WERI-Rb-1 (cell line): ENCODE measurements around the gene STK16.

Experiments used
- DNase-seq: peaks from one replicate; pipeline ENCODE4 v3.0.0-alpha.2; 2020
- H3K27ac ChIP-seq: fragments of 250-450 bp; sonication (Bioruptor Pico); 2 replicates; pipeline ENCODE4 v1.5.1; 2020; ENCODE audit warnings: mild to moderate bottlenecking, moderate library complexity
- H3K27me3 ChIP-seq: fragments of 250-450 bp; sonication (Bioruptor Pico); 2 replicates; pipeline ENCODE4 v1.5.1; 2021; ENCODE audit warnings: mild to moderate bottlenecking, low read depth, moderate library complexity; ENCODE audit not compliant: insufficient read depth, severe bottlenecking
- H3K36me3 ChIP-seq: fragments of 250-450 bp; sonication (Bioruptor Pico); 2 replicates; pipeline ENCODE4 v1.5.1; 2020; ENCODE audit warnings: mild to moderate bottlenecking, moderate library complexity
- H3K4me3 ChIP-seq: 2 replicates; pipeline ENCODE4 v1.5.1; 2011; ENCODE audit warnings: low read depth, mild to moderate bottlenecking, control low read depth, low read length
- H3K9me3 ChIP-seq: fragments of 250-450 bp; sonication (Bioruptor Pico); 2 replicates; pipeline ENCODE4 v1.5.1; 2021; ENCODE audit warnings: mild to moderate bottlenecking, moderate library complexity; ENCODE audit not compliant: severe bottlenecking
- CTCF ChIP-seq: IDR thresholded peaks from 2 replicates; pipeline ENCODE4 v1.5.1; 2011; ENCODE audit warnings: low read depth, mild to moderate bottlenecking, control low read depth, inconsistent platforms, low read length

Gene STK16

GRCh38 chr2:219223831-219224610, 21.3 kb upstream of the STK16 start:
- no peak for DNase-seq
- TF ChIP-seq CTCF, result no peak

GRCh38 chr2:219225350-219225749, 19.9 kb upstream of the STK16 start:
- Histone ChIP-seq H3K36me3 (peaks cover 77% of the 10 kb centered on the region), H3K9me3 (no peaks in the 10 kb centered on the region), H3K4me3 (no peak overlapping the region), H3K27ac (no peak overlapping the region), H3K27me3 (no peaks in the 10 kb centered on the region)
- no peak for DNase-seq
- TF ChIP-seq CTCF, result no peak

More at GRCh38 chr2:219223831-219224610, 21.3 kb upstream of the STK16 start:
- no peaks in the 10 kb centered on the region for H3K27me3 ChIP-seq
- no peak overlapping the region for H3K4me3 ChIP-seq
- H3K9me3 ChIP-seq, result no peaks in the 10 kb centered on the region
- peaks cover 87% of the 10 kb centered on the region for H3K36me3 ChIP-seq
- H3K27ac ChIP-seq, result no peak overlapping the region

- no peaks in the 10 kb centered on the region for H3K27me3 ChIP-seq
- H3K9me3 ChIP-seq, result no peaks in the 10 kb centered on the region
- H3K36me3 ChIP-seq, result peaks cover 72% of the 10 kb centered on the region
- H3K27ac ChIP-seq, result peak overlapping the region; percentile 95
- H3K4me3 ChIP-seq, result peak overlapping the region; percentile 88
- no peak for TF ChIP-seq CTCF
- no peak for DNase-seq
Measured at GRCh38 chr2:219228041-219228910, 17.0 kb upstream of the STK16 start.

- H3K27ac ChIP-seq, result peak overlapping the region; percentile 95
- peak overlapping the region; percentile 88 for H3K4me3 ChIP-seq
- no peak for DNase-seq
- no peaks in the 10 kb centered on the region for H3K9me3 ChIP-seq
- H3K27me3 ChIP-seq, result no peaks in the 10 kb centered on the region
- peaks cover 72% of the 10 kb centered on the region for H3K36me3 ChIP-seq
- TF ChIP-seq CTCF, result no peak
Measured at GRCh38 chr2:219228911-219229304, 16.4 kb upstream of the STK16 start.

GRCh38 chr2:219229305-219230058, 15.8 kb upstream of the STK16 start, which contains the start of the genes ANKZF1 and ATG9A:
TSS of gene ANKZF1 (plus strand) at chr2:219229806. CDS start at chr2:219230258, 452 bp downstream.
TSS of gene ATG9A (minus strand) at chr2:219229636. CDS start at chr2:219228024, 1,612 bp downstream.
- peaks cover 72% of the 10 kb centered on the region for H3K36me3 ChIP-seq
- H3K4me3 ChIP-seq, result peak within 1 kb of the TSS; percentile 88
- TF ChIP-seq CTCF, result no peak
- H3K9me3 ChIP-seq, result no peaks in the 10 kb centered on the region
- peak; percentile 99 for DNase-seq
- peak within 1 kb of the TSS; percentile 95 for H3K27ac ChIP-seq
- H3K27me3 ChIP-seq, result no peaks in the 10 kb centered on the region
